K562 (cell line): ENCODE measurements around the gene FKBP1B. TPM values are rescaled to one million over a fixed set of nuclear protein-coding genes. Genes with fewer than 3 reads are reported as not detected.

Experiments used
- AFF1 ChIP-seq, 2 experiments: fragments of 450-650 bp; IDR thresholded peaks; 2 replicates each; pipeline ENCODE4 v1.6.1; 2018; ENCODE audit warnings: mild to moderate bottlenecking in 2 of 2, low read depth in 1 of 2; ENCODE audit not compliant: partially characterized antibody in 2 of 2
- ARID3B ChIP-seq: fragments of 250-450 bp; sonication (Bioruptor Pico); IDR thresholded peaks from 2 replicates; pipeline ENCODE4 v1.4.0; 2020; ENCODE audit warnings: borderline replicate concordance
- ATF6 ChIP-seq: sonication (generic); formaldehyde crosslinking; IDR thresholded peaks from 2 replicates; pipeline ENCODE4 v1.4.0; 2020; ENCODE audit warnings: mild to moderate bottlenecking, missing genetic modification reagents
- EP400 ChIP-seq: fragments of 450-650 bp; IDR thresholded peaks from 2 replicates; pipeline ENCODE4 v1.6.1; 2017; ENCODE audit warnings: antibody characterized with exemption, mild to moderate bottlenecking, moderate library complexity
- KAT2B ChIP-seq: IDR thresholded peaks from one replicate; pipeline ENCODE4 v1.6.1; 2012; ENCODE audit warnings: low read depth, mild to moderate bottlenecking, control low read depth, inconsistent platforms, low read length, moderate library complexity
- OTX1 ChIP-seq: fragments of 450-650 bp; formaldehyde crosslinking; IDR thresholded peaks from 2 replicates; pipeline ENCODE4 v1.4.0; 2022; ENCODE audit warnings: mild to moderate bottlenecking
- PHB ChIP-seq: fragments of 250-450 bp; sonication (Bioruptor Pico); IDR thresholded peaks from 2 replicates; pipeline ENCODE4 v1.5.0; 2021
- POLR2AphosphoS5 ChIP-seq: IDR thresholded peaks from 2 replicates; pipeline ENCODE4 v1.6.1; 2011; ENCODE audit warnings: mild to moderate bottlenecking, low read depth, low read length, moderate library complexity; ENCODE audit not compliant: control insufficient read depth, insufficient read depth
- POLR2G ChIP-seq: fragments of 200-400 bp; formaldehyde crosslinking; IDR thresholded peaks from 2 replicates; pipeline ENCODE4 v1.6.1; 2017; ENCODE audit warnings: low read depth, mild to moderate bottlenecking, antibody characterized with exemption, low read length, moderate library complexity
- SMARCE1 ChIP-seq: fragments of 450-650 bp; IDR thresholded peaks from 2 replicates; pipeline ENCODE4 v1.7.1; 2016; ENCODE audit warnings: mild to moderate bottlenecking
- SRSF1 ChIP-seq: fragments of 200-400 bp; formaldehyde crosslinking; IDR thresholded peaks from 2 replicates; pipeline ENCODE4 v1.6.1; 2017; ENCODE audit warnings: mild to moderate bottlenecking, low read depth, low read length, moderate library complexity
- ZBTB33 ChIP-seq: sonication (generic); formaldehyde crosslinking; IDR thresholded peaks from 2 replicates; pipeline ENCODE4 v1.8.1; 2023; ENCODE audit warnings: mild to moderate bottlenecking, missing genetic modification reagents
- polyA plus RNA-seq, 8 experiments: library from polyadenylated mRNA; depleted of rRNA in 4 of 8; stranded (reverse) in 5 of 8; unstranded in 3 of 8; fragments of >200 nt; fragmentation: Nextera tagmentation in 2 of 8; fragmentation: Illumina TruSeq in 1 of 8; extraction: Ambion mirVana in 2 of 8; extraction: Trizol in 1 of 8; gene quantifications; 2 replicates each; pipeline versions ENCODE4 v1.2.1 to v1.2.3, GENCODE V29; 2011 to 2014; ENCODE audit warnings: inconsistent platforms in 1 of 8, missing spikeins in 1 of 8
- total RNA-seq, 7 experiments: library from RNA; depleted of rRNA in 6 of 7; stranded (reverse); fragments of >200 nt in 6 of 7; fragmentation: Illumina TruSeq in 2 of 7; extraction: Trizol in 2 of 7; gene quantifications; 2 replicates each; pipeline versions ENCODE4 v1.2.1 to v1.2.3, GENCODE V29; 2011 to 2021; ENCODE audit warnings: low replicate concordance in 1 of 7

Gene FKBP1B
- total and polyA plus RNA-seq, 9 of the 15 experiments (the other 6 are each of a cell fraction or from before 2014, with no cell fraction given): 0.58 to 9.4 (median 1.6) TPM

- TF ChIP-seq ATF6 (CRISPR knock-in tag): no peak
- no peak for TF ChIP-seq SMARCE1
- no peak for TF ChIP-seq PHB (CRISPR knock-in tag)
- TF ChIP-seq EP400: no peak
- TF ChIP-seq AFF1 (IDR thresholded peaks at IDR 0.05; ENCODE audit: low read depth in 1 of 2, partially characterized antibody in 2 of 2): no peak
- no peak for TF ChIP-seq KAT2B
- TF ChIP-seq OTX1: no peak
- peak; percentile 24; the same call in 1 of the 2 replicates for TF ChIP-seq ZBTB33
- TF ChIP-seq POLR2AphosphoS5: no peak
- TF ChIP-seq POLR2G: peak; percentile 67
- no peak for TF ChIP-seq SRSF1
- no peak for TF ChIP-seq ARID3B (CRISPR knock-in tag)
- TF ChIP-seq, all 486 proteins: peak for 3
These were observed 32.5 kb upstream of the FKBP1B start (continued) for GRCh38 chr2:24016853-24017703.
